Activated naive CD4-positive, alpha-beta T cell treated with Interleukin-2 at 50 U/mL for 16 hours (primary cell): Measurements from ENCODE around the gene CLEC11A.
"Not testable (repeated sequence)": the region's sequence is repeated elsewhere in the genome, so short reads cannot be mapped to it uniquely, and the experiment has no call there.

Experiments used
- DNase-seq: peaks from one replicate; pipeline ENCODE4 v3.0.0-alpha.2; 2020

Gene CLEC11A

GRCh38 chr19:50763521-50763920 lies 40.4 kb downstream of the CLEC11A start:
- DNase-seq = not testable (repeated sequence)

GRCh38 chr19:50764409-50764808 lies 41.2 kb downstream of the CLEC11A start:
- DNase-seq = no peak

- not testable (repeated sequence) for DNase-seq
These were observed 43.6 kb downstream of the CLEC11A start for GRCh38 chr19:50766746-50767145.

DNA sequence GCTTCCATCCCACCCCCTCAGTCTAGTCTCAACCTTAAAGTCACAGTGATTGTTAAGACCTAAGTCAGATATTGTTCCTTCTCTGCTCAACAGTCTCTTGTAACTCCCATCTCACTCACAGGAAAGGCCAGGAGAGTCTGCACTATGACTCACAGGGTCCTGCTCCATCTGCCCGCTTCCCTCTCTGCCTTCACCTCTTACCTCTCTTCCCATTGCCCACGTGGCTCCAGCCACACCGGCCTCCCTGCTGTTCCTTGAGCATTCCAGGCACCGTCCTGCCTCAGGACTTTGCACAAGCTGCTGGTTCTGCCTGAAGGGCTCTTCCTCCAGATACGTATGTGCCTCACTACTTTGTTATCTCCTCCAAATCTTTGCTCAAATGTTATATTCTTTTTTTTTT lies 44.1 kb downstream of the CLEC11A start:
- DNase-seq = not testable (repeated sequence)

GRCh38 chr19:50768277-50768676 lies 45.1 kb downstream of the CLEC11A start:
- DNase-seq = no peak

- DNase-seq = not testable (repeated sequence)
These were observed 47.0 kb downstream of the CLEC11A start, which contains the start of gene GPR32 for GRCh38 chr19:50770164-50770563. TSS of gene GPR32 (plus strand) at chr19:50770464. CDS start at chr19:50770601, 137 bp downstream.

GRCh38 chr19:50770888-50771287 lies 47.7 kb downstream of the CLEC11A start:
- DNase-seq = no peak

DNA sequence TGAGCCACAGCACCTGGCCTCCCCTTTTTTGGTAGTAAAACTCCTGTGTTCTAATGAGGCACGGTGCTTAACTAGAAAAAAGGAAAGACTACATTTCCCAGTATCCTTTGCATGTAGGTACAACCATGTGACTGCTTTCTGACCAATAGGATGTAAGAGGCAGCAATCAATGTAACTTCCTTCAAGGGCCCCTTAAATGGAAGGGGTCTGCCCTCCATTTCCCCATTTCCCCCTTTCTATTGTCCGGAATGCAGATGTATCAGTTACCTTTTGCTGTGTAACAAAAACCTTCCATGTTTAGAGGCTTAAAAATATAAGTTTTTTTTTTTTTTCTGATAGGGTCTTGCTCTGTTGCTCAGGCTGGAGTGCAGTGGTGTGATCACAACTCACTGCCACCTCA lies 49.3 kb downstream of the CLEC11A start:
- DNase-seq = no peak

GRCh38 chr19:50772912-50773311 lies 49.7 kb downstream of the CLEC11A start:
- DNase-seq = not testable (repeated sequence)

DNA sequence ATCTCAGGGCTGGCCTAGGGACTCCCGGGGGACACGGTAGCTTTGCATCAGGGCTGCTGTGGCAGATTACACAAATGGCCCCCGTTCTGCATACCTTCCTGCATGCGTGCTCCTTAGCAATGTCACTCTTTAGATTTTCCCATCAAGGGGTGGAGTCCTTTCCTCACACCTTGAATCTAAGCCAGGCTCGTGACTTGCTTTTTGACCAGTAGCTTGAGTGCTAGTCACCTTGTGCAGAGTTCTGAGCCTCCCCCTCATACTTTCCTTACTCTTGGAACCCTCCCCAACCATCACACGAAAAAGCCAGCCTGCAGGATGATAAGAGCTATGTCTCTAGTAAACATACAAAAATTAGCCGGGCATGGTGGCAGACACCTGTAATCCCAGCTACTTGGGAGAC lies 50.3 kb downstream of the CLEC11A start:
- not testable (repeated sequence) for DNase-seq
